Mucosa of rectum (tissue), 2 donors: Measurements from ENCODE around the gene AFG1L.
"Not testable (repeated sequence)": the region's sequence is repeated elsewhere in the genome, so short reads cannot be mapped to it uniquely, and the experiment has no call there.

ENCODE experiments used
- H3K27ac ChIP-seq, 2 donors: one replicate each; pipeline ENCODE4 v1.7.0; 2013; ENCODE audit warnings: inconsistent platforms in 2 of 2, low read depth in 2 of 2, low read length in 2 of 2
- H3K27me3 ChIP-seq, 2 donors: one replicate each; pipeline ENCODE4 v1.7.0; 2013; ENCODE audit warnings: low read length in 2 of 2; ENCODE audit not compliant: control insufficient read depth in 2 of 2, insufficient read depth in 2 of 2
- H3K36me3 ChIP-seq, 2 donors: one replicate each; pipeline ENCODE4 v1.7.0; 2013; ENCODE audit warnings: low read length in 2 of 2; ENCODE audit not compliant: control insufficient read depth in 2 of 2, insufficient read depth in 2 of 2
- H3K4me1 ChIP-seq, 2 donors: one replicate each; pipeline ENCODE4 v1.7.0; 2013; ENCODE audit warnings: low read length in 2 of 2, mild to moderate bottlenecking in 1 of 2; ENCODE audit not compliant: control insufficient read depth in 2 of 2, insufficient read depth in 2 of 2
- H3K4me3 ChIP-seq, 2 donors: one replicate each; pipeline ENCODE4 v1.7.0; 2013; ENCODE audit warnings: low read length in 2 of 2
- H3K9ac ChIP-seq, 2 donors: one replicate each; pipeline ENCODE4 v1.7.0; 2013; ENCODE audit warnings: low read length in 2 of 2, low read depth in 1 of 2, mild to moderate bottlenecking in 1 of 2
- H3K9me3 ChIP-seq, 2 donors: one replicate each; pipeline ENCODE4 v1.7.0; 2013; ENCODE audit warnings: low read length in 2 of 2; ENCODE audit not compliant: control insufficient read depth in 2 of 2
- donor health status: healthy.
- donor health status: Normal muscosa, but diverticular disease.

Gene AFG1L

GRCh38 chr6:108442770-108443520 is 148.1 kb downstream of the AFG1L start:
- Histone ChIP-seq H3K4me1 (no peaks in the 10 kb centered on the region), H3K27me3 (no peaks in the 10 kb centered on the region), H3K4me3 (no peak overlapping the region), H3K27ac (no peak overlapping the region), H3K9ac (no peak overlapping the region), H3K9me3 (no peaks in the 10 kb centered on the region), H3K36me3 (no peaks in the 10 kb centered on the region)

DNA sequence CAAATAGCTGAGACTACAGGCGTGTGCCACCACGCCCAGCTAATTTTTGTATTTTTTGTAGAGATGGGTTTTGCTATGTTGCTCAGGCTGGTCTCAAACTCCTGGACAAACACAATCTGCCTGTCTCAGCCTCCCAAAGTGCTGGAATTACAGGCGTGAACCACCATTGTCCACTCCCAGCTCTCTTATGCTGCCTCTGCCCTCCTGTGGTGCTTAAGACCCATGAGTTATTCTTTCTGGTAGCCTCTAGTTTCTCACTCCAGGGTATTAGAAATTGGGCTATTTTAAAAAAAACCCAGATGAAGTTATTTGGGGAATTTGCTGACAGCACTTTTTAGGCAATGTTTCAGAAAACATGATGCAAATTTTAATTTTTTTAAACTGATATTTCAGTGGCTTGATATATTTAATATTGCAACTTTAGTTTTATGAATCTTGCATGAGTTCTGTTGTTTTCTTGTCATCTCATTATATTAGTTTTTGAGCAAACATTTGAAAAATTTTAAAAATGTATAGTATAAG is 151.8 kb downstream of the AFG1L start:
- Histone ChIP-seq H3K4me1 (no peaks in the 10 kb centered on the region), H3K27me3 (no peaks in the 10 kb centered on the region), H3K4me3 (no peak overlapping the region), H3K36me3 (no peaks in the 10 kb centered on the region), H3K9me3 (no peaks in the 10 kb centered on the region), H3K9ac (no peak overlapping the region), H3K27ac (no peak overlapping the region)

GRCh38 chr6:108448481-108448880 is 153.6 kb downstream of the AFG1L start:
- Histone ChIP-seq H3K27ac (no peak overlapping the region), H3K36me3 (no peaks in the 10 kb centered on the region), H3K4me1 (no peaks in the 10 kb centered on the region), H3K4me3 (no peak overlapping the region), H3K27me3 (no peaks in the 10 kb centered on the region), H3K9ac (no peak overlapping the region), H3K9me3 (no peaks in the 10 kb centered on the region)

DNA sequence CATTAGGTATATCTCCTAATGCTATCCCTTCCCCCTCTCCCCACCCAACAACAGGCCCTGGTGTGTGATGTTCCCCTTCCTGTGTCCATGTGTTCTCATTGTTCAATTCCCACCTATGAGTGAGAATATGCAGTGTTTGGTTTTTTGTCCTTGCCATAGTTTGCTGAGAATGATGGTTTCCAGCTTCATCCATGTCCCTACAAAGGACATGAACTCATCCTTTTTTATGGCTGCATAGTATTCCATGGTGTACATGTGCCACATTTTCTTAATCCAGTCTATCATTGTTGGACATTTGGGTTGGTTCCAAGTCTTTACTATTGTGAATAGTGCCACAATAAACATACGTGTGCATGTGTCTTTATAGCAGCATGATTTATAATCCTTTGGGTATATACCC is 154.9 kb downstream of the AFG1L start:
- H3K27ac ChIP-seq, H3K36me3 ChIP-seq, H3K27me3 ChIP-seq, H3K4me3 ChIP-seq, H3K9me3 ChIP-seq, H3K9ac ChIP-seq, H3K4me1 ChIP-seq: not testable (repeated sequence)

DNA sequence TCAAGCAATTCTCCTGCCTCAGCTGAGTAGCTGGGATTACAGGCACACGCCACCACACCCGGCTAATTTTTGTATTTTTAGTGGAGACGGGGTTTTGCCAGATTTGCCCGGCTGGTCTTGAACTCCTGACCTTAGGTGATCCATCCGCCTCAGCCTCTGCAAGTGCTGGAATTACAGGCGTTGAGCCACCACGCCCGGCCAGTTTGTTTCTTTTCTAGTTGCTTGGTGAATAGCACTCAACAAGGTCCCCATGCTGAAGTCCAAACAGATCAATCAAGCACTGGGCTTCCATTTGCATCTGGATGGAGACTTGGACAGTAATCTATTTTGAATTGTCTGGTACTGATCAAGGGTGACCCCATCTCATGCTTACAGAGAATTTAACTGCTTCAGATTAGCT is 157.0 kb downstream of the AFG1L start:
- Histone ChIP-seq H3K36me3 (no peaks in the 10 kb centered on the region), H3K27ac (no peak overlapping the region), H3K4me1 (peaks cover 3 to 7% of the 10 kb centered on the region in 2 donors), H3K9me3 (no peaks in the 10 kb centered on the region), H3K27me3 (no peaks in the 10 kb centered on the region), H3K9ac (no peak overlapping the region), H3K4me3 (no peak overlapping the region)

GRCh38 chr6:108452711-108453195 is 157.9 kb downstream of the AFG1L start:
- H3K27ac ChIP-seq: no peak overlapping the region

DNA sequence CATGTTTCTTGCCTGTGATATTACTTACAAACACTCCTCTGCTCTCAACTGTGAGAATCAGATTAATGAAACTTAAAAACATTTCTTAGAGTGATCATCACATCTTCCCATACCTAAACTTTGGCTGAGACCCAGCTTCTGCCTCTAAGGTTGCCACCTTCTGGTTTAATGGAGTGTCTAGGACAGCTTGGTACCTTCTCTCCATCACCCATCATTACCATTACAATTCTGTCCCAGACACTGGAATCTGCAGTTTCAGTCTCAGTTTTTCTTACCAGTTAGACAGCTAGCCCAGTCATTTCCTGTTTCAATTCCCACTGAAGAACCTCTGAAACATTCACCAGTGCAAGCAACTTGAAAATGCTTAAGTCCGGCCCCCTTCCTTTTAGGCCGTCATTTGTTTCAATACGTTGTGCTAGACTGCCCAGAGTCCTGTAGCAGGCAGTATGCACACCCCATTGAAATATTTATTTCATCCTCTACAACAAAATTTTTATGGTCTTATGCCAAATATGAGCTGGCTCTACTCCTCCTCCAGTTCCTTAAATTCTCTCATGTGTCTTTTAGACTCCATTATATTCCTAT is 158.8 kb downstream of the AFG1L start:
- H3K9ac ChIP-seq: no peak overlapping the region
- H3K9me3 ChIP-seq: no peaks in the 10 kb centered on the region
- no peaks in the 10 kb centered on the region for H3K36me3 ChIP-seq
- H3K4me3 ChIP-seq: no peak overlapping the region
- H3K27me3 ChIP-seq: no peaks in the 10 kb centered on the region
- peaks cover 3 to 7% of the 10 kb centered on the region in 2 donors for H3K4me1 ChIP-seq
- H3K27ac ChIP-seq: peak overlapping the region in 1 of 2 donors; percentile 25

More at GRCh38 chr6:108452711-108453195, 157.9 kb downstream of the AFG1L start:
- Histone ChIP-seq H3K4me3 (no peak overlapping the region), H3K9ac (no peak overlapping the region), H3K27me3 (no peaks in the 10 kb centered on the region), H3K4me1 (peaks cover 3 to 7% of the 10 kb centered on the region in 2 donors), H3K9me3 (no peaks in the 10 kb centered on the region), H3K36me3 (no peaks in the 10 kb centered on the region)

- H3K4me3 ChIP-seq: no peak overlapping the region
- H3K27ac ChIP-seq: peak overlapping the region in 1 of 2 donors; percentile 15
- no peaks in the 10 kb centered on the region for H3K27me3 ChIP-seq
- H3K9me3 ChIP-seq: no peaks in the 10 kb centered on the region
- H3K36me3 ChIP-seq: no peaks in the 10 kb centered on the region
- peaks cover 3 to 7% of the 10 kb centered on the region in 2 donors for H3K4me1 ChIP-seq
- no peak overlapping the region for H3K9ac ChIP-seq
Measured at GRCh38 chr6:108454356-108454755, 159.5 kb downstream of the AFG1L start.

DNA sequence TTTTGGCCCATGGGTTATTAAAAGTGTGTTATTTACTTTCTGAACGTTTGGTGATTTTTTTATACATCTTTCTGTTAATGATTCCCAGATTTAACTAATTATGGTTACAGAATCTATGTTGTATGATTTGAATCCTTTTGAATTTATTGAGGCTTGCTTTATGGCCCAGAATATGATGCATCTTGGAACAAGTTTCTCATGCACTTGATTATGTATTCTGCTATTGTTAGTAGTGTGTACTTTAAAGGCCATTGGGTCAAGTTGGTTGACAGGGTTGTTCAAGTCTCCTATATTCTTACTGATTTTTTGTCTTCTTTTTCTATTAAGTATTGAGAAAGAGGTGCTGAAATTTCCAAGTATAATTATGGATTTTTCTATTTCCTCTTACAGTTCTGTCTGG is 160.8 kb downstream of the AFG1L start:
- Histone ChIP-seq H3K27ac (no peak overlapping the region), H3K27me3 (no peaks in the 10 kb centered on the region), H3K9me3 (no peaks in the 10 kb centered on the region), H3K36me3 (no peaks in the 10 kb centered on the region), H3K4me3 (no peak overlapping the region), H3K9ac (no peak overlapping the region), H3K4me1 (peaks cover 3 to 7% of the 10 kb centered on the region in 2 donors)

DNA sequence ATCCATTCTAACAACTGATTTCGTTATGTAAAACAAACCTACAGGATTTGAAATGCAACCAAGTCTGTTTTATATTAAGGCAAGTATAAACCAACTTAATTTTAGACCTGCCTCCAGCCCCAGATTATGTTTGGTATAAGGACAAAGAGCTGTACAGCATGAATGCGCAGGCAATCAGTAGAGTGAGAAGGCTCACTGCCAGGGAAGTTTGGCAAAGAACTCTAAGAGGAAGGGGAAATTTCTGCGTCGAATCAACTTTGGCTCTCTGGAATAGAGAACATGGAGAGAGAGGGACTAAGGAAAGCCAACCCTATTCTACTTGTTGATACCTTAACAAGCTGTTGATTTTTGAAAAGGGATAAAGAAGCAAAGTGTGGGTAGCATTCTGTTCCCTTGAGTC is 168.9 kb downstream of the AFG1L start:
- Histone ChIP-seq H3K36me3 (no peaks in the 10 kb centered on the region), H3K27ac (no peak overlapping the region), H3K9me3 (no peaks in the 10 kb centered on the region), H3K9ac (no peak overlapping the region), H3K27me3 (no peaks in the 10 kb centered on the region), H3K4me3 (no peak overlapping the region), H3K4me1 (no peaks in the 10 kb centered on the region)
